IMR-90 (cell line): ENCODE data around the gene INPP5B. TPM values are rescaled to one million over a fixed set of nuclear protein-coding genes. Genes with fewer than 3 reads are reported as not detected.

ENCODE experiments used
- ATAC-seq: fragments of 200-7000 bp; cut with Tn5 transposase; 2 replicates; pipeline ENCODE4 v1.9.1; 2020; ENCODE audit warnings: low read depth, mild to moderate bottlenecking, moderate library complexity
- BruUV-seq: library from RNA; stranded (reverse); fragments of 400-500 nt; replicated peaks from 2 replicates; lab custom pipeline; 2021; lab: Mats Ljungman, UMichigan
- CTCF ChIA-PET: fragments of 300-600 bp; formaldehyde crosslinking; extraction: SDS; loops from one replicate; lab custom pipeline; 2021; ENCODE audit warnings: antibody characterized with exemption; lab: Yijun Ruan, JAX
- POLR2A ChIA-PET: fragments of 300-600 bp; sonication (Branson Sonifier 250); formaldehyde crosslinking; loops from one replicate; lab custom pipeline; 2022; ENCODE audit warnings: antibody characterized with exemption; ENCODE audit not compliant: unreplicated experiment; lab: Charles Lee
- DNase-seq: peaks from one replicate; pipeline ENCODE4 v3.0.0; 2013
- H2AFZ ChIP-seq: replicated peaks from 2 replicates; pipeline ENCODE3; 2013; ENCODE audit warnings: low read length, mild to moderate bottlenecking; ENCODE audit not compliant: poor library complexity
- H2AK5ac ChIP-seq: 2 replicates; pipeline ENCODE4 v1.6.1; 2013; ENCODE audit warnings: low read depth, low read length, inconsistent platforms
- H2AK9ac ChIP-seq: replicated peaks from 2 replicates; pipeline ENCODE3; 2013; ENCODE audit warnings: mild to moderate bottlenecking, low read depth, low read length, moderate library complexity; ENCODE audit not compliant: poor library complexity
- H2BK120ac ChIP-seq: 2 replicates; pipeline ENCODE4 v1.6.1; 2013; ENCODE audit warnings: low read depth, low read length, inconsistent platforms
- H2BK15ac ChIP-seq: 3 replicates; pipeline ENCODE4 v1.6.1; 2013; ENCODE audit warnings: low read depth, low read length, inconsistent platforms
- H2BK20ac ChIP-seq: 2 replicates; pipeline ENCODE4 v1.6.1; 2013; ENCODE audit warnings: low read depth, mild to moderate bottlenecking, inconsistent platforms, low read length, moderate library complexity
- H2BK5ac ChIP-seq: 2 replicates; pipeline ENCODE4 v1.6.1; 2013; ENCODE audit warnings: mild to moderate bottlenecking, low read depth, low read length, inconsistent platforms; ENCODE audit not compliant: poor library complexity, severe bottlenecking
- H3K14ac ChIP-seq: replicated peaks from 2 replicates; pipeline ENCODE4 v1.6.1; 2013; ENCODE audit warnings: low read depth, low read length, inconsistent platforms
- H3K18ac ChIP-seq: 2 replicates; pipeline ENCODE4 v1.6.1; 2013; ENCODE audit warnings: low read depth, low read length, control low read depth
- H3K23ac ChIP-seq: 2 replicates; pipeline ENCODE4 v1.6.1; 2013; ENCODE audit warnings: low read depth, low read length, inconsistent platforms
- H3K27ac ChIP-seq: 2 replicates; pipeline ENCODE4 v1.5.1; 2013; ENCODE audit warnings: mild to moderate bottlenecking, control low read depth, low read length; ENCODE audit not compliant: insufficient read depth
- H3K27me3 ChIP-seq: 2 replicates; pipeline ENCODE4 v1.6.1; 2013; ENCODE audit warnings: low read length; ENCODE audit not compliant: control insufficient read depth, insufficient read depth
- H3K36me3 ChIP-seq: 2 replicates; pipeline ENCODE4 v1.6.1; 2013; ENCODE audit warnings: low read length, mixed read lengths; ENCODE audit not compliant: control insufficient read depth, insufficient read depth
- H3K4ac ChIP-seq: 2 replicates; pipeline ENCODE4 v1.6.1; 2013; ENCODE audit warnings: low read depth, low read length, inconsistent platforms
- H3K4me1 ChIP-seq: 2 replicates; pipeline ENCODE4 v1.6.1; 2013; ENCODE audit warnings: low read length, mixed read lengths; ENCODE audit not compliant: control insufficient read depth, insufficient read depth
- H3K4me2 ChIP-seq: 2 replicates; pipeline ENCODE4 v1.6.1; 2013; ENCODE audit warnings: low read depth, mild to moderate bottlenecking, control low read depth, low read length, moderate library complexity
- H3K4me3 ChIP-seq: 2 replicates; pipeline ENCODE4 v1.5.1; 2013; ENCODE audit warnings: low read depth, mild to moderate bottlenecking, control low read depth, low read length, moderate library complexity; ENCODE audit not compliant: insufficient read depth
- H3K56ac ChIP-seq: 2 replicates; pipeline ENCODE4 v1.6.1; 2013; ENCODE audit warnings: low read length, inconsistent platforms; ENCODE audit not compliant: insufficient read depth; ENCODE audit errors: extremely low read depth
- H3K79me1 ChIP-seq, 2 experiments: 2 replicates each; pipeline ENCODE4 v1.6.1; 2013; ENCODE audit warnings: low read length in 2 of 2, inconsistent platforms in 1 of 2, low read depth in 1 of 2
- H3K9ac ChIP-seq: 2 replicates; pipeline ENCODE4 v1.6.1; 2013; ENCODE audit warnings: low read depth, low read length, control low read depth
- H3K9me1 ChIP-seq: 2 replicates; pipeline ENCODE4 v1.6.1; 2013; ENCODE audit warnings: low read length, inconsistent platforms; ENCODE audit not compliant: insufficient read depth
- H3K9me3 ChIP-seq: 2 replicates; pipeline ENCODE4 v1.6.1; 2013; ENCODE audit warnings: low read length; ENCODE audit not compliant: control insufficient read depth, insufficient read depth
- H4K20me1 ChIP-seq: 2 replicates; pipeline ENCODE4 v1.6.1; 2013; ENCODE audit warnings: low read length, inconsistent platforms; ENCODE audit not compliant: insufficient read depth
- H4K5ac ChIP-seq: 2 replicates; pipeline ENCODE4 v1.6.1; 2013; ENCODE audit warnings: mild to moderate bottlenecking, low read depth, low read length, control low read depth
- H4K8ac ChIP-seq, 2 experiments: 2 replicates each; pipeline ENCODE4 v1.6.1; 2013; ENCODE audit warnings: low read depth in 2 of 2, low read length in 2 of 2, control low read depth in 1 of 2, inconsistent platforms in 1 of 2
- H4K91ac ChIP-seq: 2 replicates; pipeline ENCODE4 v1.6.1; 2013; ENCODE audit warnings: low read depth, low read length, inconsistent platforms; ENCODE audit not compliant: insufficient read depth
- MAFK ChIP-seq: IDR thresholded peaks from 2 replicates; pipeline ENCODE4 v1.6.1; 2012; ENCODE audit warnings: low read depth, low read length, improper control_type of control experiment
- POLR2A ChIP-seq: IDR thresholded peaks from 2 replicates; pipeline ENCODE4 v1.6.1; 2012; ENCODE audit warnings: mild to moderate bottlenecking, low read depth, low read length
- RAD21 ChIP-seq: IDR thresholded peaks from 2 replicates; pipeline ENCODE4 v1.6.1; 2012; ENCODE audit warnings: low read length, improper control_type of control experiment
- WGBS, 2 experiments: methylation state at CpG; one replicate each; pipeline versions ENCODE4 v1.1.5 to v1.1.7; 2013; ENCODE audit warnings: missing lambda C conversion rate in 2 of 2; ENCODE audit not compliant: insufficient read length in 1 of 2; ENCODE audit errors: extremely low coverage in 2 of 2; 5-methylcytosine and 5-hydroxymethylcytosine counted together
- dilution Hi-C: fragments of 300-500 bp; cut with HindIII; formaldehyde crosslinking; loops from one replicate; pipeline ENCODE4 v1.14.3; 2018; ENCODE audit warnings: low sequenced_read_pairs; ENCODE audit not compliant: unreplicated experiment
- in situ Hi-C: fragments of 300-500 bp; cut with MboI; formaldehyde crosslinking; loops from 3 replicates; pipeline ENCODE4 v1.14.3; 2019; ENCODE audit warnings: low sequenced_read_pairs, inconsistent platforms, mixed read lengths
- intact Hi-C: fragments of 100-400 bp; cut with micrococcal nuclease; formaldehyde crosslinking; loops from 2 replicates; pipeline ENCODE4 v1.10.0; 2022
- polyA plus RNA-seq, 3 experiments: library from polyadenylated mRNA; depleted of rRNA; stranded (reverse); fragments of >200 nt; gene quantifications; 2 replicates each; pipeline ENCODE4 v1.2.3, GENCODE V29; 2012; ENCODE audit warnings: low replicate concordance in 1 of 3
- total RNA-seq: library from RNA; depleted of rRNA; stranded (reverse); fragments of >200 nt; gene quantifications from 2 replicates; pipeline ENCODE4 v1.2.3, GENCODE V29; 2012

Gene INPP5B
- total and polyA plus RNA-seq, 2 of the 4 experiments (the other 2 are of a cell fraction) = 9.4 to 20.4 TPM

GRCh38 chr1:37955685-37956084 is 8.8 kb upstream of the INPP5B start:
- no peak overlapping the region for H3K56ac ChIP-seq
- no peak for TF ChIP-seq RAD21
- no peak for TF ChIP-seq POLR2A
- TF ChIP-seq MAFK = no peak
- H3K23ac ChIP-seq = no peak overlapping the region
- peaks cover 6% of the 10 kb centered on the region; the same call in 1 of the 2 replicates for H3K4me1 ChIP-seq
- no peak overlapping the region for H2AK9ac ChIP-seq
- no peak overlapping the region for H3K4ac ChIP-seq
- ChIA-PET POLR2A (no interaction called here), CTCF (no interaction called here)
- H3K14ac ChIP-seq = no peak overlapping the region
- H3K9ac ChIP-seq = no peak overlapping the region
- peaks cover 23% of the 10 kb centered on the region for H3K9me1 ChIP-seq
- peaks cover 32% of the 10 kb centered on the region for H3K36me3 ChIP-seq
- H2BK20ac ChIP-seq = no peak overlapping the region
- no peak overlapping the region for H2AFZ ChIP-seq
- H3K27me3 ChIP-seq = no peaks in the 10 kb centered on the region
- H4K5ac ChIP-seq = no peak overlapping the region
- H3K9me3 ChIP-seq = no peaks in the 10 kb centered on the region
- no peak overlapping the region for H3K27ac ChIP-seq
- DNase-seq (no peak), ATAC-seq (no peak)
- H2BK15ac ChIP-seq = no peak overlapping the region
- H3K4me3 ChIP-seq = no peak overlapping the region
- BruUV-seq = no TSS peak
- intact Hi-C loops = no loop called here
- peaks cover 8 to 11% of the 10 kb centered on the region in 2 experiments; a peak in 3 of 4 replicates for H3K79me1 ChIP-seq
- dilution Hi-C loops = no loop called here
- in situ Hi-C loops = no loop called here
- H4K8ac ChIP-seq = no peak overlapping the region
- no peak overlapping the region for H2BK120ac ChIP-seq
- H2AK5ac ChIP-seq = no peak overlapping the region
- no peak overlapping the region for H2BK5ac ChIP-seq
- H4K20me1 ChIP-seq = peaks cover 4% of the 10 kb centered on the region
- WGBS, 2 experiments = 78% methylated on average over 3 of the region's 3 CpGs; no CpG with 5 or more reads in 1 of the 2 experiments
- no peak overlapping the region for H3K18ac ChIP-seq
- no peak overlapping the region for H3K4me2 ChIP-seq
- no peak overlapping the region for H4K91ac ChIP-seq
